A549 (cell line): ENCODE results near the gene NFE2L2.

Experiments used
- HDAC2 ChIP-seq: fragments of 200-600 bp; sonication (generic); IDR thresholded peaks from 2 replicates; pipeline ENCODE4 v1.6.1; 2016
- HOXA7 ChIP-seq: fragments of 250-450 bp; sonication (Bioruptor Pico); IDR thresholded peaks from 2 replicates; pipeline ENCODE4 v1.5.0; 2020; ENCODE audit warnings: mild to moderate bottlenecking, moderate library complexity
- JUNB ChIP-seq: fragments of >200 bp; sonication (Bioruptor Twin); formaldehyde crosslinking; IDR thresholded peaks from 2 replicates; pipeline ENCODE4 v1.6.1; 2016
- TF ChIP-seq, protein P1 (sequence below): fragments of >200 bp; sonication (Bioruptor Twin); formaldehyde crosslinking; IDR thresholded peaks from 3 replicates; pipeline ENCODE4 v1.5.1; 2016

DNA sequence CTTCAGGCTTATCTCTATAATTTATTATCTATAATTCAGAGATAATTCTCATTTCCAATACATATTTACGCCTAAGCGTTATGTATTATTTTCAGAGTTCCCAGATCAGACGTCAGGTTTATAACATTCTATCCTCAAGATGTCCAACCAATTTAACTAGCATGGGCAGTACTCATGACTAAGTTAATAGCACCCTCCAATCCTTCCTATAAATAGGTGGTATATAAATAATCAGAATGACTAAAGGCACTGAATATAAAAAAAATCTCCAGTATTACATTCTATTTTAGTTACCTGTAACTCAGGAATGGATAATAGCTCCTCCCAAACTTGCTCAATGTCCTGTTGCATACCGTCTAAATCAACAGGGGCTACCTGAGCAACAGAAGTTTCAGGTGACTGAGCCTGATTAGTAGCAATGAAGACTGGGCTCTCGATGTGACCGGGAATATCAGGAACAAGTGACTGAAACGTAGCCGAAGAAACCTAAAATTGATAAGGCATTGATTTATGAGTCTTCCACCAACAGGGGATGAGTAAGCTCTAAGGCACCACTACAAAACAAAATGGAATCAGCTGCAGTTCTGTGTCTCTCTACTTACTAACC is 32.3 kb downstream of the NFE2L2 start:
- TF ChIP-seq, protein P1, sequence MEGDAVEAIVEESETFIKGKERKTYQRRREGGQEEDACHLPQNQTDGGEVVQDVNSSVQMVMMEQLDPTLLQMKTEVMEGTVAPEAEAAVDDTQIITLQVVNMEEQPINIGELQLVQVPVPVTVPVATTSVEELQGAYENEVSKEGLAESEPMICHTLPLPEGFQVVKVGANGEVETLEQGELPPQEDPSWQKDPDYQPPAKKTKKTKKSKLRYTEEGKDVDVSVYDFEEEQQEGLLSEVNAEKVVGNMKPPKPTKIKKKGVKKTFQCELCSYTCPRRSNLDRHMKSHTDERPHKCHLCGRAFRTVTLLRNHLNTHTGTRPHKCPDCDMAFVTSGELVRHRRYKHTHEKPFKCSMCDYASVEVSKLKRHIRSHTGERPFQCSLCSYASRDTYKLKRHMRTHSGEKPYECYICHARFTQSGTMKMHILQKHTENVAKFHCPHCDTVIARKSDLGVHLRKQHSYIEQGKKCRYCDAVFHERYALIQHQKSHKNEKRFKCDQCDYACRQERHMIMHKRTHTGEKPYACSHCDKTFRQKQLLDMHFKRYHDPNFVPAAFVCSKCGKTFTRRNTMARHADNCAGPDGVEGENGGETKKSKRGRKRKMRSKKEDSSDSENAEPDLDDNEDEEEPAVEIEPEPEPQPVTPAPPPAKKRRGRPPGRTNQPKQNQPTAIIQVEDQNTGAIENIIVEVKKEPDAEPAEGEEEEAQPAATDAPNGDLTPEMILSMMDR: no peak
- TF ChIP-seq HDAC2 (no peak), HOXA7 (CRISPR knock-in tag) (no peak), JUNB (no peak)
